Testis (tissue), 3 donors: ENCODE data around the gene FURIN. TPM values are rescaled to one million over a fixed set of nuclear protein-coding genes. Genes with fewer than 3 reads are reported as not detected.
"Not testable (repeated sequence)": the region's sequence is repeated elsewhere in the genome, so short reads cannot be mapped to it uniquely, and the experiment has no call there.

Experiments
- DNase-seq: peaks from one replicate; pipeline ENCODE4 v3.0.0-alpha.2; 2019
- H3K27ac ChIP-seq, 2 donors: fragments of 200-600 bp; sonication (generic); one replicate each; pipeline ENCODE4 v1.5.1; 2019
- H3K27me3 ChIP-seq: fragments of 200-600 bp; sonication (generic); one replicate; pipeline ENCODE4 v1.5.1; 2019
- H3K36me3 ChIP-seq: fragments of 200-600 bp; sonication (generic); one replicate; pipeline ENCODE4 v1.5.1; 2017; ENCODE audit warnings: low read depth; ENCODE audit errors: missing control alignments
- H3K4me1 ChIP-seq: fragments of 200-600 bp; sonication (generic); one replicate; pipeline ENCODE4 v1.5.1; 2019
- H3K4me3 ChIP-seq, 2 donors: fragments of 200-600 bp; sonication (generic); one replicate each; pipeline ENCODE4 v1.5.1; 2017 to 2019
- H3K9me3 ChIP-seq: fragments of 200-600 bp; sonication (generic); one replicate; pipeline ENCODE4 v1.5.1; 2017
- CTCF ChIP-seq, 3 experiments: fragments of 450-650 bp in 2 of 3; fragments of 200-600 bp in 1 of 3; sonication (generic) in 1 of 3; IDR thresholded peaks; one replicate each; pipeline ENCODE4 v1.5.1; 2016 to 2019; ENCODE audit warnings: antibody characterized with exemption in 3 of 3, mild to moderate bottlenecking in 2 of 3, moderate library complexity in 1 of 3
- POLR2A ChIP-seq: fragments of 450-650 bp; IDR thresholded peaks from one replicate; pipeline ENCODE4 v1.6.1; 2017; ENCODE audit warnings: antibody characterized with exemption, mild to moderate bottlenecking, moderate library complexity
- WGBS, 2 donors: methylation state at CpG; one replicate each; pipeline ENCODE4 v1.1.5; 2018; 5-methylcytosine and 5-hydroxymethylcytosine counted together
- intact Hi-C: fragments of 100-400 bp; cut with DNase I; formaldehyde crosslinking; loops from one replicate; pipeline ENCODE4 v1.15.1; 2023; ENCODE audit warnings: low total_unique reads
- polyA plus RNA-seq: library from polyadenylated mRNA; stranded (reverse); fragments of 350-450 nt; fragmentation: Illumina TruSeq; extraction: RNeasy Lipid Tissue Mini Kit (QIAGEN cat#74804); gene quantifications from one replicate; pipeline ENCODE4 v1.2.3, GENCODE V29; 2014; ENCODE audit warnings: low read depth, low replicate concordance; ENCODE audit not compliant: insufficient read depth
- total RNA-seq, 2 donors: library from RNA; depleted of rRNA; stranded (reverse); fragments of >200 nt; gene quantifications; one replicate each; pipeline ENCODE4 v1.2.3, GENCODE V29; 2016

FURIN gene
- total and polyA plus RNA-seq, 3 donors from 2014 or later = 21.5 to 32.1 (median 23.1) TPM

DNA sequence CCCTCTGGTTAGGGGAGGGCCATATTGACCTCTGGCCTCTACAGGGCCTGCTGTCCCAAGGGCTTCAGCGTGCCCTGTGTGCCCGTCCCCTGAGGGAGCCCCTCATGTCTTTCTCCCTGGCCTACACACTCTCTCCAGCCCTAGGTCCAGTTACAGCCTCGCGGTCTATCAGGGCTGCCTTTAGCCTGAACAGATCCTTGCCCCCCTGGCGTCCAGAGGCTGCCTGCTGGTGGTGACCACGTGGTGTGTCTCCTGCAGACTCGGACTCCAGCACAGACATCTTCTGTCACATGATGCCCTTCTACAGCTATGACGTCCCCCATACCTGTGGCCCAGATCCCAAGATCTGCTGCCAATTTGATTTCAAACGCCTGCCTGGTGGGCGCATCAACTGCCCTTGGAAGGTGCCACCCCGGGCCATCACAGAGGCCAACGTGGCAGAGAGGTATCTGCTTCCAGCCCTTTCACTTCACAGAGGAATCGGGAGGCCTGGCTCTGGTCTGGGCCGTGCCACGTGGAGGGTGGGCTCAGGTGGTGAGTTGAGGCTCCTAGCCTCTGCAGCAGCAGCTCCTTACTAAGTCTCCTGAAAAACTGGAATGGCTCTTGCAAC is 38.8 kb downstream of the FURIN start:
- 79 to 87% methylated on average over 9 to 15 of the region's 15 CpGs for WGBS, 2 donors
- no peaks in the 10 kb centered on the region for H3K9me3 ChIP-seq
- H3K36me3 ChIP-seq = no peaks in the 10 kb centered on the region
- H3K27ac ChIP-seq = peak overlapping the region; percentile 41 to 76
- DNase-seq = no peak
- no peaks in the 10 kb centered on the region for H3K27me3 ChIP-seq
- H3K4me3 ChIP-seq = no peak overlapping the region
- no peak for TF ChIP-seq CTCF (IDR thresholded peaks at IDR 0.05)
- no peak for TF ChIP-seq POLR2A
- H3K4me1 ChIP-seq = peaks cover 18% of the 10 kb centered on the region
- intact Hi-C loops = no loop called here

DNA sequence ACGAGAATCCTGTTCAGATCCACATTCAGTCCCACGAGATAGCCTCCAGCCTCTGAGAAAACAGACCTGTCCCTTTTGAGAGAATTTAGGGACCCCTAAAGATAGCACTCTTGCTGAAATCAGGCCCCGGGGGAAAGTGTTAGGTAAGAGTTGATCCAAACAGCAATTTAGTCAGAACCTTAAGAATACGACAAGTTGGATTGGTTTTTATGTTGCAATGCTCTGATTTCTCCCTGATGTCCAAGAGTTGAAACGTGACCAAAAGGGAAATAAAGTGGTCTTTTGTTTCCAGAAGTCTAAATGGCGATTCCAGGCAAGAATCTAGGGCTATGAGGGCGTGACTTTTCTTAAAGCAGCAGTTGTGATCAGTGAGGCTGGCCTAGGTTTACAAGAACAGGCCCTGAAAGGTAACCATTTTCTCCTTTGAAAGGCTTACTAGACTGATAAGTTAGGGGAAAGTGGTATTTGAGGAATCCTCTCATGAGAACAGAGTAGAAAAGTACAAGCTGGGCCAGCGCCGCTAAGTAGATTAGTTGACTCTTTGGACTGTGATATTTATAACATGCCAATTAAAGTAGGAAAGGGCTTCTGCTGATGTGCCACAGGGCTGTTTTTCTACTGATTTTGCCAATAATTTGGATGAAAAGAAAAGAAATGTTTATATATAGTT is 39.6 kb downstream of the FURIN start:
- TF ChIP-seq POLR2A = no peak
- no peak for TF ChIP-seq CTCF (IDR thresholded peaks at IDR 0.05)
- intact Hi-C loops = no loop called here
- H3K4me3 ChIP-seq = no peak overlapping the region
- H3K27me3 ChIP-seq = no peaks in the 10 kb centered on the region
- H3K4me1 ChIP-seq = peaks cover 18% of the 10 kb centered on the region
- H3K9me3 ChIP-seq = no peaks in the 10 kb centered on the region
- no peak for DNase-seq
- WGBS, 2 donors = 59 to 68% methylated on average over 9 of the region's 9 CpGs
- no peaks in the 10 kb centered on the region for H3K36me3 ChIP-seq
- peak overlapping the region; percentile 41 to 76 for H3K27ac ChIP-seq

GRCh38 chr15:90909449-90909848 is 41.1 kb downstream of the FURIN start:
- H3K9me3 ChIP-seq, DNase-seq, intact Hi-C loops, H3K27me3 ChIP-seq, H3K36me3 ChIP-seq, H3K27ac ChIP-seq, H3K4me3 ChIP-seq, H3K4me1 ChIP-seq: not testable (repeated sequence)
- WGBS, 2 donors = 90 to 92% methylated on average over 11 of the region's 11 CpGs

- H3K36me3 ChIP-seq = no peaks in the 10 kb centered on the region
- TF ChIP-seq CTCF (IDR thresholded peaks at IDR 0.05) = no peak
- TF ChIP-seq POLR2A = no peak
- H3K9me3 ChIP-seq = no peaks in the 10 kb centered on the region
- H3K4me3 ChIP-seq = no peak overlapping the region
- DNase-seq = no peak
- intact Hi-C loops = no loop called here
- H3K4me1 ChIP-seq = peaks cover 9% of the 10 kb centered on the region
- 96 to 97% methylated on average over 4 to 8 of the region's 8 CpGs for WGBS, 2 donors
- H3K27me3 ChIP-seq = no peaks in the 10 kb centered on the region
- H3K27ac ChIP-seq = no peak overlapping the region
Observed at GRCh38 chr15:90909976-90910375, 41.6 kb downstream of the FURIN start.

GRCh38 chr15:90910441-90911301 is 42.3 kb downstream of the FURIN start:
- intact Hi-C loops = no loop called here
- no peaks in the 10 kb centered on the region for H3K27me3 ChIP-seq
- no peak for DNase-seq
- no peaks in the 10 kb centered on the region for H3K36me3 ChIP-seq
- no peak overlapping the region for H3K27ac ChIP-seq
- no peaks in the 10 kb centered on the region for H3K9me3 ChIP-seq
- 97 to 99% methylated on average over 15 to 24 of the region's 24 CpGs for WGBS, 2 donors
- peaks cover 9% of the 10 kb centered on the region for H3K4me1 ChIP-seq
- H3K4me3 ChIP-seq = no peak overlapping the region
- TF ChIP-seq CTCF (IDR thresholded peaks at IDR 0.05) (no peak), POLR2A (no peak)
